Esophagus muscularis mucosa (tissue), 4 donors: ENCODE results near the gene TGFBR2. TPM values are rescaled to one million over a fixed set of nuclear protein-coding genes. Genes with fewer than 3 reads are reported as not detected.

Source experiments
- DNase-seq: peaks from one replicate; pipeline ENCODE4 v3.0.0-alpha.2; 2017; ENCODE audit errors: extremely low spot score
- H3K27ac ChIP-seq, 4 donors: fragments of 200-600 bp; sonication (generic); replicated peaks in 1 of 4; 1 replicate in 3 of 4; 2 replicates in 1 of 4; pipeline ENCODE4 v1.5.1; 2016 to 2019; ENCODE audit warnings: mild to moderate bottlenecking in 1 of 4
- H3K27me3 ChIP-seq, 4 donors: fragments of 200-600 bp; sonication (generic); one replicate each; pipeline versions ENCODE4 v1.5.1 to v1.6.0; 2016 to 2019
- H3K36me3 ChIP-seq, 4 donors: fragments of 200-600 bp; sonication (generic); one replicate each; pipeline ENCODE4 v1.5.1; 2016 to 2019
- H3K4me1 ChIP-seq, 4 donors: fragments of 200-600 bp; sonication (generic); one replicate each; pipeline ENCODE4 v1.5.1; 2016 to 2019
- H3K4me3 ChIP-seq, 4 donors: fragments of 200-600 bp; sonication (generic); 1 replicate in 2 of 4; 2 replicates in 2 of 4; pipeline ENCODE4 v1.5.1; 2016 to 2019; ENCODE audit warnings: mild to moderate bottlenecking in 4 of 4, moderate library complexity in 1 of 4
- H3K9me3 ChIP-seq, 4 donors: fragments of 200-600 bp; sonication (generic); 1 replicate in 3 of 4; 2 replicates in 1 of 4; pipeline ENCODE4 v1.5.1; 2016 to 2019
- CTCF ChIP-seq, 3 experiments: fragments of 200-600 bp in 2 of 3; fragments of 450-650 bp in 1 of 3; sonication (generic) in 2 of 3; IDR thresholded peaks; one replicate each; pipeline ENCODE4 v1.5.1; 2017 to 2019; ENCODE audit warnings: antibody characterized with exemption in 3 of 3, mild to moderate bottlenecking in 2 of 3, moderate library complexity in 1 of 3
- EP300 ChIP-seq: sonication (generic); formaldehyde crosslinking; IDR thresholded peaks from one replicate; pipeline ENCODE4 v1.6.1; 2017; ENCODE audit warnings: antibody characterized with exemption
- POLR2A ChIP-seq: fragments of 450-650 bp; IDR thresholded peaks from one replicate; pipeline ENCODE4 v1.6.1; 2017; ENCODE audit warnings: antibody characterized with exemption, moderate library complexity, mild to moderate bottlenecking, low read depth
- POLR2AphosphoS5 ChIP-seq, 2 donors: sonication (generic); formaldehyde crosslinking; IDR thresholded peaks; one replicate each; pipeline ENCODE4 v1.6.1; 2017; ENCODE audit warnings: antibody characterized with exemption in 2 of 2
- WGBS: methylation state at CpG from one replicate; pipeline ENCODE4 v1.1.5; 2018; 5-methylcytosine and 5-hydroxymethylcytosine counted together
- intact Hi-C: fragments of 100-400 bp; cut with DNase I; formaldehyde crosslinking; loops from one replicate; pipeline ENCODE4 v1.15.1; 2023
- total RNA-seq, 4 donors: library from RNA; depleted of rRNA; stranded (reverse); fragments of >200 nt; gene quantifications; one replicate each; pipeline versions ENCODE4 v1.1.0 to v1.2.1, GENCODE V29; 2016

The TGFBR2 gene
- total RNA-seq, 4 donors from 2014 or later: 202 to 292 (median 261) TPM

- Histone ChIP-seq H3K4me1 (peaks cover 86 to 100% (median 97%) of the 10 kb centered on the region in 4 donors), H3K27ac (peak overlapping the region; percentile 58 to 66 (median 64)), H3K27me3 (no peaks in the 10 kb centered on the region), H3K9me3 (no peaks in the 10 kb centered on the region), H3K36me3 (peaks cover 14 to 54% (median 33%) of the 10 kb centered on the region in 4 donors), H3K4me3 (no peak overlapping the region)
- DNase-seq: no peak
- intact Hi-C loops: no loop called here
- whole genome bisulfite sequencing: 63% methylated on average over 7 of the region's 7 CpGs
- TF ChIP-seq EP300 (no peak), POLR2AphosphoS5 (IDR thresholded peaks at IDR 0.05) (peak in 1 of 2 donors; percentile 41)
Observed at GRCh38 chr3:30659270-30660130, 53.1 kb downstream of the TGFBR2 start.

- WGBS: 91% methylated on average over 3 of the region's 3 CpGs
- peak overlapping the region in 2 of 4 donors; percentile 64 to 66 for H3K27ac ChIP-seq
Observed at GRCh38 chr3:30660136-30660535, 53.7 kb downstream of the TGFBR2 start.

GRCh38 chr3:30660656-30661055 lies 54.3 kb downstream of the TGFBR2 start:
- Histone ChIP-seq H3K27me3 (no peaks in the 10 kb centered on the region), H3K4me1 (peaks cover 79 to 100% (median 98%) of the 10 kb centered on the region in 4 donors), H3K27ac (peak overlapping the region in 3 of 4 donors; percentile 0 to 6 (median 6)), H3K9me3 (no peaks in the 10 kb centered on the region), H3K36me3 (peaks cover 4 to 46% (median 21%) of the 10 kb centered on the region in 4 donors), H3K4me3 (no peak overlapping the region)
- no peak for DNase-seq
- WGBS: 90% methylated on average over 3 of the region's 3 CpGs
- TF ChIP-seq CTCF (IDR thresholded peaks at IDR 0.05) (no peak), POLR2A (no peak), EP300 (no peak), POLR2AphosphoS5 (IDR thresholded peaks at IDR 0.05) (no peak)
- intact Hi-C loops: no loop called here

More at GRCh38 chr3:30660136-30660535, 53.7 kb downstream of the TGFBR2 start:
- Histone ChIP-seq H3K4me3 (no peak overlapping the region), H3K9me3 (no peaks in the 10 kb centered on the region), H3K27me3 (no peaks in the 10 kb centered on the region), H3K4me1 (peaks cover 80 to 100% (median 97%) of the 10 kb centered on the region in 4 donors), H3K36me3 (peaks cover 7 to 47% (median 26%) of the 10 kb centered on the region in 4 donors)
- no peak for DNase-seq
- TF ChIP-seq CTCF (IDR thresholded peaks at IDR 0.05) (no peak), POLR2AphosphoS5 (IDR thresholded peaks at IDR 0.05) (no peak), POLR2A (no peak), EP300 (no peak)
- intact Hi-C loops: no loop called here

GRCh38 chr3:30661098-30661873 lies 54.9 kb downstream of the TGFBR2 start:
- DNase-seq: no peak
- no peaks in the 10 kb centered on the region for H3K27me3 ChIP-seq
- H3K4me1 ChIP-seq: peaks cover 78 to 100% (median 98%) of the 10 kb centered on the region in 4 donors
- intact Hi-C loops: no loop called here
- H3K4me3 ChIP-seq: no peak overlapping the region
- 79% methylated on average over 2 of the region's 2 CpGs for WGBS
- peak overlapping the region in 3 of 4 donors; percentile 0 to 6 (median 6) for H3K27ac ChIP-seq
- TF ChIP-seq CTCF (IDR thresholded peaks at IDR 0.05) (no peak), POLR2A (no peak), EP300 (no peak), POLR2AphosphoS5 (IDR thresholded peaks at IDR 0.05) (peak in 1 of 2 donors; percentile 9)
- H3K9me3 ChIP-seq: no peaks in the 10 kb centered on the region
- peaks cover 0 to 44% (median 16%) of the 10 kb centered on the region in 4 donors for H3K36me3 ChIP-seq

- Histone ChIP-seq H3K4me1 (peaks cover 72 to 100% (median 98%) of the 10 kb centered on the region in 4 donors), H3K36me3 (peaks cover 0 to 32% (median 9%) of the 10 kb centered on the region in 4 donors), H3K4me3 (no peak overlapping the region), H3K27ac (peak overlapping the region in 1 of 4 donors; percentile 36), H3K27me3 (no peaks in the 10 kb centered on the region), H3K9me3 (no peaks in the 10 kb centered on the region)
- DNase-seq: no peak
- 65% methylated on average over 3 of the region's 3 CpGs for WGBS
- intact Hi-C loops: no loop called here
- TF ChIP-seq POLR2A (no peak), EP300 (no peak), POLR2AphosphoS5 (IDR thresholded peaks at IDR 0.05) (no peak), CTCF (IDR thresholded peaks at IDR 0.05) (no peak)
Observed at GRCh38 chr3:30662836-30663235, 56.4 kb downstream of the TGFBR2 start.
